IPS DF 19.7 (cell line): ENCODE data around the gene REX1BD.

Experiments used
- DNase-seq: peaks from one replicate; pipeline ENCODE4 v3.0.0-alpha.2; 2013; ENCODE audit warnings: low read depth, low spot score

REX1BD gene

GRCh38 chr19:18603255-18603957 is 14.8 kb downstream of the REX1BD start:
- DNase-seq, result no peak

GRCh38 chr19:18603958-18604819 is 15.6 kb downstream of the REX1BD start:
- no peak for DNase-seq

- DNase-seq, result no peak
These were observed 16.2 kb downstream of the REX1BD start for GRCh38 chr19:18604820-18605159.

DNA sequence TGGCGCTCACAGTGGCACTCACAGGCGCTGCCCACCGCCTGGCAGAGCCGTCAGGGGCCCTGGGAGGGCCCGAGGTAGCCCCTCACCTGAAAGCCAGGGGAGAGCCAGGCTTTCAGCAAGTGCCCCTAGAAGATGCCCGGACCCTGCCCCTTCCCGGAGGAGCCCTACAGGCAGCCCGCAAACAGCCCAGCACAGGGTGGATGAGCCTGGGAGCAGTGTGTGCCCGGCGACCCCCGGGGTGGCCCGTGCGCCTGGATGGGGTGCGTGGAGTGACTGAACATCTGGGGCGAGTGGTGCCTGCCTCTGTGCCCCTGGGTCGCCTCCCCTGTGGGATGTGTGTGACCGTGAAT is 16.6 kb downstream of the REX1BD start:
- no peak for DNase-seq

- DNase-seq, result no peak
These were observed 17.1 kb downstream of the REX1BD start for GRCh38 chr19:18605546-18606280.

DNA sequence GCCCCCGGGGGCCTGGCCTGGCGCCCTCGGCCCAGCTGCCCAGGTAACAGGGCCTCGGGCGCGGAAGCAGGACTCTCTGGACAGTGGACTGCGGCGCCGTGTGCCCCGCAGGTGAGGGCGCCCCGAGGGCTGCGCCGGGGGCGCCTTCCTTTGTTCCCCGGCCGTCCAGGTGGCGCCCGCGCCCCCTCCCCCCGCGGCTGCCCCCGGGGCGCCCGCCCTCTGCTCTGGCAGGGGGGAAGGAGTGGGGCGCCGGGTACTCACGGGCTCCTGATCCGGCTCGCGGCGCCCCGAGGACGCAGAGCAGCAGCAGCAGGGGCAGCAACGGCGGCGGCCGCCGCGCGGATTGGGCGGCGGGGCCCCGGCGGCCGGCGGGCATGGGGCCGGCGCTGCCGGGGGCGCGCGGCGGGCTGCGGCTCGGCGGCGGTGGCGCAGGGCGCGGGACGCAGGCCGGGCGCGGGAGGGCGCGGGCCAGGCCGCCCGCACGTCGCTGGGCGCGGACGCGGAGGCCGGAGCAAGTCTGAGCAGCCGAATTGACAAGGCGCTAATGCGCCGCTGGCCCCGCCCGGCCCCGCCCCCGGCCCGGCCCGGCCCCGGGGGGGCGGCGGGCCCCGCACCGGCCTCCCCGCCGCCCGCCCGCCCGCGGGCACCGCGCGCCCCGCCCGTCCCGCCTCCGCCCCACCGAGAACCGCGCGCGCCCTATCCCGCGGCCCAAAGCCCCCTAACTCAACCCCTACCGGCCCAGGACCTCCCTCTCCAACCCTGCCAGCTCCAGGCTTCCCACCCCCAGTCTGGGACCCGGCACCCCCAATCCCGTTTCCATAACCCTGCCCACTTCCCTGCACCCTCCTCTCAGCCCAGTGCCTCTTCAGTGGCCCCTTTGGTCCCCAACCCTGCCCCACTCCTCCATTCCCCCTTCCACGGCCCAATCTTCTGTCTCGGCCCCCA is 18.0 kb downstream of the REX1BD start, which contains the start of gene CRLF1:
Gene CRLF1 (minus strand): TSS at position 519 of the 945 bp plus-strand sequence. CDS start 143 bp downstream, at position 376.
- no peak for DNase-seq

GRCh38 chr19:18607226-18608101 is 18.9 kb downstream of the REX1BD start:
- DNase-seq, result no peak

DNA sequence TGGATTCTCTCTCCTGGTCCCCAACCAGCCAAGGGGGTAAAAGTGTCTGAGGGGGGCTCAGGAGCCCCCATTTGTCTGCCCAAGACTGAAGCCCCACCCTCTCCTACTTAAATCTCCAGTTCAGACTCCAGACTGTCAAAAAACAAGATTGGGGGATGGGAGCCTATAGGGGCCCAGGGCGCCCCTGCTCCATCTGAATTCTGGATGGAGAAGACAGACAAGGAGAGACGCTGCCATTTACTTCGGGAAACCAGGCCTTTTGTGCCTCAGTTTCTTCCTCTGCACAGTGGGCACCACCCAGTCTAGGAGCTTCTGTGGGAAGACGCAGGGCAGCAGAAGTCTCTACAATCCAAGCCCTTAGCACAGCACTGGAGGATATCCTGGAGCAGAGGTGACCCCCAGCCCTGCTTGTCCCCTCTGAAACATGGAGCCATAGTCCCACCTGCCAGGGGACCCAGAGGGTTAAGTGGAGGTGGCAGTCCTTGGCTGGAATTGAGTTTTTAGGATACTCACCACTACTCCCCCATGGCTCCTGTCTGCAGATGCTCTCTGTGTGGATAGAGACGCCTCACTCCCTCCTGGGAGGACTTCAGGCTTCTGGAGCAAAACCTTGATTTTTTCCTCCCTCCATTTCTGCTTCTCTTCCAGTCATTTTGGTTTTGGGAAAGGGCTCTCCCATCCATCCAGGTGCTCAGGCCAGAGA is 19.7 kb downstream of the REX1BD start:
- DNase-seq, result no peak

DNA sequence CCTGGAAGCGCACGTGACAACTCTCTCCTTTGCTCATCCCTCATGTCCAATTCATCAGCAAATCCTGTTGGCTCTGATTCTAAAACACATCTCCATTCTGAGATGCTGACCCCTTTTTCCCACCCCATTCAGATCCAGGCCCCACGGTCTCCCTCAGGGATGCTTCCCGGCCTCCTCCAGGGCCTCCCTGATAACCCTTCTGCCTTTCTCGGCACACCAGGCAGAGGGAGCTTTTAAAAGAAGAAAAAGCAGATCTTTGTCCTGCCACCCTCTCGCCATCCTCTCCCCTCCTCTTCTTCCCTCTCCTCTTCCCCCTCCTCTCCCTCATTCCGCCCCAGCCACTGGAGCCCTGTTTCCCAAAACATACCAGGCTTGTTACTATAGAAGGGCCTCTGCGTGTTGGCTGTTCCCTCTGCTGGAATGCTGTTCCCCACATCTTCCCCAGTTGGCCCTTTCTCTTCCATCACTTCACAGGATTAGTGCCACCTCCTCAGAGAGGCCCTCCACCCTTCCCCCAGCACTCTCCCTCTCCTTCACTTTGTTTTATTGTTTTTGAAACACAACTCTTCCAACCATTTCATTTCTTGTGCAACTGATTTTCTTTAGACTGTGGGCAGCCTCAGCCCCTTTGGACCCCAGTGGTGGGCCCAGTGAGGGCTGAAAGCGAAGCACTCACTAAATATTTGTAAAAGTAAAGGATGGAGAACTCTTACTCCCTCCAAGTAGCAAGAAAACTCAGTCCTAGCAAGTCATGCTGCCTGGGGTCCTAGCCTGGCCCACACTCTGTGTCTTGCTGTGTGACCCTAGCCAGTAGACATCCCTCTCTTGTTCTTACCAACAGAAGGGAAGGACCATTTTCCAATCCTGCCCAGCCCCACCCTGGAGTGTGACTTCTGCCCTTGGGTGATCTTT is 20.5 kb downstream of the REX1BD start:
- no peak for DNase-seq

DNA sequence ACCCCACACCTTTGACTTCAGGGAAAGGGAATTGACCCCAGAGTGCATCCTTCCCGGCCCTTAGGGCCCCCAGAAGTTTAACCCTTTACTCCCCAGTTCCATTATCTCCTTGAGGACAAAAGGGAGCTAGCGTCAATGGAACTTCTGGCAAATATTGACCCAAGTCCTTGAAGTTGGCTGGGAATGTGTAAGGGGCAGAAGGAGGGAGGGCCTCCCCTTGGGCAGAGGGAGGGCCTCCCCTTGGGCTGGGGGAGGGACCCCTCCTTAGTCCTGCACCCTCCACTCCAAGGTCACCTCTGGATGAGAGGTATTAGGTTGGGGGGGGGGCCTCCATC is 21.1 kb downstream of the REX1BD start:
- no peak for DNase-seq

DNA sequence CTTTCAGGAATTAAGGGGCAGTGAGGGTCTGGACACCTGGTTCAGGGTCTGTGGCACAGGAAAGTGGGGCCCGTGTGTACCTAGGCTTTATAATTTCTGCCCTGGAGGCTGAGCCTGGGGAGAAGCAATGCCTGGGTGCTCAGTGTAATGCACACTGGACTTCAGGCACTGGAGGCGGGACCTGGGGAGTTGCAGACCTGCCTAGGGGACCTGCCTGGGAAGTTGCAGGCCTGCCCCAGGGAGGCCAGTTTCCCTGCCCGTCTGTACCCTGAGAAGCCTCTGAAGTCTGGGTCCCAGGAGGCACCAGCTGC is 21.6 kb downstream of the REX1BD start:
- DNase-seq, result no peak

- DNase-seq, result no peak
These were observed 22.1 kb downstream of the REX1BD start for GRCh38 chr19:18610556-18611326.

DNA sequence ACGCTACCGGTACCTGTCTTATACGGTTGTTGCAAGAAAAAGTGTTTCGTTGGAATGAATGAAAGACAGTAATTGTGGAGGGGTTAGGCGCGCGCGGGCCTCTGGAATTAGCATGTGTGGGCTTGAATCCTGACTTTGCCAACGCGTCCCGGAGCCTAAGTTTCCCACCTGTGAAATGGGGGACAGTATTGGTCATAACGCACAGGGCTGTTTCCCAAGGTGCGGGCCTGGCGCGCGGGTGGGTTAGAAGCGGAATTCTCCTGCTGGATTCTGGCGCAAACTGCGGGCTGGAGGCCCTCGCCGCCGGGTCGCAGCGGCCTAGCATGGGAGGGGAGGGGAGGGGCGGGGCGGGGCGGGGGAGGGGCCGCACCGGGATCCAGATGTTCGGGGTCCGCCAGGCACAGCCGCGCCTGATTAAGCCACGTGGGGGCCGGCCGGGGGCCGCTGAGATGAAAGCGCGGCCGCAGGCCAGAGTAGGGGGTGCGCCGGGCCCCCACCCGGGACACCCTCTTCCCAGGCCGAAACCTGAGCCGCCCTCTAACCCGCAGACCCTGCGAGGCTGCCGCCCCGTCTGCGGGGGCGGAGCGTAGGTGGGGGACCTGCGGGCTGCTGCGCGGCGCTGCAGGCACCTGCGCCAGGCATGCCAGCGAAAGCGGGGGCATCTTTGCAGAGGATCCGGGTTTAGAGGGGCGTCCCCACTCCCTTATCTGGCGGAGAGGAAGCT is 22.9 kb downstream of the REX1BD start:
- no peak for DNase-seq

GRCh38 chr19:18612051-18612771 is 23.6 kb downstream of the REX1BD start:
- no peak for DNase-seq

DNA sequence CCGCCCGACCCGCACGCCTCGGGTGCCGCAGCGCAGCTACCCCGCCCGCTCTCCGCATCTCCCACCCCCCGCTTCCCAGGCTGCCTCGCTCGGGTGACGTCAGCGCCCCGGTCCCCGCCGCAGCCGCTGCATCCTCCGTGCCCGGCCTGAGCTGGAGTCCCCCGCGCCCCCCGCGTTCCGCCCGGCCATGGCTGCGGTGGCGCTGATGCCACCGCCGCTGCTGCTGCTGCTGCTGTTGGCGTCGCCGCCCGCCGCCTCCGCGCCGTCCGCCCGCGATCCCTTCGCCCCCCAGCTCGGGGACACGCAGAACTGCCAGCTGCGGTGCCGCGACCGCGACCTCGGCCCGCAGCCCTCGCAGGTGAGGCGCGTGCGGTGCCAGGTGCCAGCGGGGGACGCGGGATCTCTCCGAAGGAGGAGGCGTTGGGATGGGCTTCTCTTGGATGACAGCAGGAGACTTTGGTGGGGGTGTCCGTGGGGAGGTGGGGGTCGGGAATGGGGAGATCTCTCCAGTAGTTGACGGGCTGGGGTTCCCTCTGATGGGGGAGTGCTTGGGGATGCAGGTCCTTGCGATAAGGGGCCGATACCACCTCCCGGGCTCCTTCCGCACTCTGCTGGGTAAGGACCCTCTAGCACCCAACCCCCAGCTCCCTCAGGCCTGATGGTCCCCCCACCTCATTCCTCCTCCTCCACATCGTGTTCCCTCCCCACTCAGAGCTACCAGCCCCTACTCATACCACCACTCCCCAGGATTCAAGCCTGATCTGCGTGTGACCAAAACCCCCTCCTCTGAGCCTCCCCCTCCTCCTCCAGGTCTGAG is 24.4 kb downstream of the REX1BD start, which contains the start of gene TMEM59L:
Gene TMEM59L (plus strand): TSS at position 99 of the 817 bp plus-strand sequence. CDS start 89 bp downstream, at position 188.
- no peak for DNase-seq
